Psoas muscle (tissue), 8 donors: ENCODE results near the gene ACTBL2. TPM values are rescaled to one million over a fixed set of nuclear protein-coding genes. Genes with fewer than 3 reads are reported as not detected.
A peak's percentile ranks its signal among the peaks of the same experiment; 100 is the strongest.

Source experiments
- ATAC-seq, 4 donors: fragments of 200-7000 bp; cut with Tn5 transposase; one replicate each; pipeline ENCODE4 v1.9.1; 2020; ENCODE audit warnings: moderate library complexity in 3 of 4, mild to moderate bottlenecking in 2 of 4
- DNase-seq, 2 donors: peaks; one replicate each; pipeline ENCODE4 v3.0.0-alpha.2; 2020
- H3K27ac ChIP-seq: fragments of 200-600 bp; one replicate; pipeline ENCODE4 v1.8.0; 2022
- H3K27me3 ChIP-seq, 3 donors: fragments of 200-600 bp in 1 of 3; one replicate each; pipeline versions ENCODE4 v1.6.1 to v1.8.0; 2013 to 2022; ENCODE audit warnings: low read length in 2 of 3, mild to moderate bottlenecking in 2 of 3, moderate library complexity in 1 of 3; ENCODE audit not compliant: insufficient read depth in 3 of 3
- H3K36me3 ChIP-seq, 2 donors: fragments of 200-600 bp in 1 of 2; one replicate each; pipeline versions ENCODE4 v1.6.1 to v1.8.0; 2013 to 2022; ENCODE audit warnings: low read depth in 1 of 2, mild to moderate bottlenecking in 1 of 2, moderate library complexity in 1 of 2; ENCODE audit not compliant: insufficient read depth in 1 of 2
- H3K4me1 ChIP-seq: fragments of 200-600 bp; one replicate; pipeline ENCODE4 v1.8.0; 2022
- H3K4me3 ChIP-seq: fragments of 200-600 bp; one replicate; pipeline ENCODE4 v1.8.0; 2022; ENCODE audit warnings: mild to moderate bottlenecking
- H3K9me3 ChIP-seq: fragments of 200-600 bp; one replicate; pipeline ENCODE4 v1.8.0; 2022
- CTCF ChIP-seq: fragments of 200-600 bp; IDR thresholded peaks from one replicate; pipeline ENCODE4 v1.8.0; 2022; ENCODE audit warnings: antibody characterized with exemption
- WGBS, 3 donors: extraction: QIAGEN DNeasy Blood & Tissue Kit; methylation state at CpG; one replicate each; pipeline versions ENCODE4 v1.1.6 to v1.1.7; 2013; 5-methylcytosine and 5-hydroxymethylcytosine counted together
- intact Hi-C, 2 donors: fragments of 100-400 bp; cut with DNase I; formaldehyde crosslinking; loops; one replicate each; pipeline versions ENCODE4 v1.11.0 to v1.14.2; 2022
- polyA plus RNA-seq, 3 donors: library from polyadenylated mRNA; stranded (reverse); fragments of 200-250 nt; gene quantifications; one replicate each; pipeline ENCODE4 v1.2.3, GENCODE V29; 2013
- total RNA-seq, 4 donors: library from RNA; stranded (reverse); fragmentation: NEBNext Ultra II Directional in 2 of 4; extraction: Animal tissue kit (Norgen Biotek cat#: 25700) in 2 of 4; gene quantifications; one replicate each; pipeline versions ENCODE4 v1.2.1 to v1.2.4, GENCODE V29; 2021 to 2023
- donor health status: healthy with polysubstance abuse.
- donor health status: DM: no; HTN: no; CAD: no; lungs with moderate emphysema.
- donor health status: Bipolar disorder and iron deficiency.
- donor health status: healthy.
- donor health status: DM: yes; HTN: yes; CAD: no.
- donor health status: DM: no; HTN: no; CAD: no.
- donor health status: DM: no; HTN: no; CAD: no.
- donor health status: DM: yes; HTN: yes; CAD: no.

ACTBL2 gene
- total and polyA plus RNA-seq, 7 donors: not detected

GRCh38 chr5:57499262-57500050 is 16.8 kb upstream of the ACTBL2 start:
- Histone ChIP-seq H3K36me3 (no peaks in the 10 kb centered on the region), H3K27me3 (no peaks in the 10 kb centered on the region), H3K9me3 (no peaks in the 10 kb centered on the region), H3K4me1 (peaks cover 13% of the 10 kb centered on the region), H3K4me3 (peak overlapping the region; percentile 31), H3K27ac (no peak overlapping the region)
- DNase-seq (no peak), ATAC-seq (peak; percentile 49 to 83 (median 64))
- WGBS, 3 donors: 28 to 37% (median 30%) methylated on average over 8 of the region's 8 CpGs
- intact Hi-C loops: loop anchor here (1.0 to 5.0 kb wide), 5 partner anchors 278 to 963 kb away; partner anchors contain the start of gene PLK2 (in 1 of the 2)
- TF ChIP-seq CTCF: peak; percentile 76

- H3K27ac ChIP-seq: no peak overlapping the region
- DNase-seq (no peak), ATAC-seq (no peak)
- TF ChIP-seq CTCF: no peak
- H3K27me3 ChIP-seq: no peaks in the 10 kb centered on the region
- H3K4me3 ChIP-seq: no peak overlapping the region
- H3K4me1 ChIP-seq: peaks cover 13% of the 10 kb centered on the region
- no peaks in the 10 kb centered on the region for H3K9me3 ChIP-seq
- intact Hi-C loops: no loop called here
- H3K36me3 ChIP-seq: no peaks in the 10 kb centered on the region
Measured at GRCh38 chr5:57497733-57498132, 15.1 kb upstream of the ACTBL2 start.

DNA sequence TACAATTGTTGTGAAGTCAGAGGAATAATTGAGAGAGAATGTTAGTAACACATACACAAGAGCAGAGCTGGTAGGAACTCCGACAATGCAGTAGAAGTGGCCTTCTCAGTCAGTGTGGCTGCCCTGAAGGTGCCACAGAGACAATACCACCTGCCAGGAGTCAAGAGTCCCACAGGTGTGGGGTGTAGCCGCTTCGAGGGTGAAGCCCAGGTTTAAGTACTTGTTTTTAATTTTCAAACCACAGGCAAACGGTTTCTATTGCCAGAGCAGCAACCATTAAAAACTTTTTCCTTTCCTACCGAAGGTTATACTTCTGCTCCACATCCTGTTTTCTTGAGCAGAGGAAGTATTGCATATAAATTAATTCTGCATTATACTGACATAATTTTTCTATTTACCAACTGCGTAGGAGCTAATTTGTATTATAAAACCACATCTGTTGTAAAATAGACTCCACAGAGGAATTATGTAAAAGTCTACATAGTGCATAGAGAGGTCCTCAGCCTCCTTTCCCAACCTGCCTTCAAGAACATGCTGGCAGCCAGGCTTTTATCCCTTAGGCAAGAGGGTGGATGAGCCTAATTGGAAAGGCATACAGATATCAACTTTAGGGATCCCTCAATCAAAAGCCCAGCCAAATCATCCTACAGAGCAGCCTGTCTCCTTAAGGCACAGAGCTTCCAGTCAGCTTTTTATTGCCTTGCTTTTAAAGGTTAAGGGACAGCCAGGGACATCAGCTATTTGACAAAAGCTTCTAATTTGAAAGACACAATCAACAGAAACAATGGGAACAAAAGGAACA is 12.9 kb upstream of the ACTBL2 start:
- ATAC-seq: no peak
- Histone ChIP-seq H3K36me3 (no peaks in the 10 kb centered on the region), H3K4me3 (no peak overlapping the region), H3K27me3 (no peaks in the 10 kb centered on the region), H3K9me3 (no peaks in the 10 kb centered on the region), H3K4me1 (no peaks in the 10 kb centered on the region), H3K27ac (no peak overlapping the region)
- DNase-seq: no peak
- TF ChIP-seq CTCF: no peak
- intact Hi-C loops: no loop called here
- 66 to 77% (median 74%) methylated on average over 6 of the region's 6 CpGs for WGBS, 3 donors

GRCh38 chr5:57494104-57495098 is 11.8 kb upstream of the ACTBL2 start:
- no peak overlapping the region for H3K27ac ChIP-seq
- DNase-seq: no peak

More at GRCh38 chr5:57494104-57495098, 11.8 kb upstream of the ACTBL2 start:
- Histone ChIP-seq H3K4me1 (no peaks in the 10 kb centered on the region), H3K36me3 (no peaks in the 10 kb centered on the region), H3K9me3 (no peaks in the 10 kb centered on the region), H3K27me3 (no peaks in the 10 kb centered on the region), H3K4me3 (no peak overlapping the region)
- intact Hi-C loops: no loop called here
- 66 to 76% (median 73%) methylated on average over 6 of the region's 6 CpGs for WGBS, 3 donors
- no peak for TF ChIP-seq CTCF
- peak in 1 of 4 donors; percentile 52 for ATAC-seq
